ENCODE results near the gene KCND2. TPM values are rescaled to one million over a fixed set of nuclear protein-coding genes. Genes with fewer than 3 reads are reported as not detected.

KCND2 gene
- total RNA-seq, 1 experiment from 2014 or later = 0.72 TPM

DNA sequence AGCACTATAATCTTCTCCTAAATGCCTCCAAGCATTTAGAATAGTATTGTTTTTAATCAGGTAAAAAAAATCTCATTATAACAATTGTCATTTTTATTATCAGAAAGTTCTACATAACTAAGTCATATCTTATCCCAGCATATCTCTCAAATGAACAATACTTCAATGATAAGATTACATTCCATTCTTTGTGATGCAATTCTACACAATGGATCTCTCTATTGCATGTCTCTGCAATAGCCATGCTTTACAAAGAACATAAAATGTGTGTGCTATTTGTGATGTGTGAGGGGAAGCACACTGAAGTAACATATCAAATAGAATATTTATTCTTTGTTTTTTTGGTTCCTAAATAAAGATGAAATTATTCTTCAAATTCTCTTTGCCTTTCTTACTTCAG, 389.3 kb downstream of the KCND2 start:
- intact Hi-C loops (cut with micrococcal nuclease; ENCODE audit: unreplicated experiment) = no loop called here
- H3K79me2 ChIP-seq (ENCODE audit: low read depth) = no peaks in the 10 kb centered on the region
- ChIA-PET CTCF (no interaction called here), POLR2A (ENCODE audit: unreplicated experiment) (no interaction called here)
- no peaks in the 10 kb centered on the region for H4K20me1 ChIP-seq (ENCODE audit: insufficient read depth)
- H3K9me2 ChIP-seq (ENCODE audit: insufficient read depth) = no peaks in the 10 kb centered on the region
- no peaks in the 10 kb centered on the region for H3F3A ChIP-seq (ENCODE audit: insufficient read depth, low read depth)
- H3K27ac ChIP-seq = no peak overlapping the region
- H3K27me3 ChIP-seq (ENCODE audit: insufficient read depth, low read depth) = no peaks in the 10 kb centered on the region
- no TSS peak for BruUV-seq (replicated peaks)
- no peak for TF ChIP-seq CTCF (conservative IDR thresholded peaks at IDR 0.05)
- TF ChIP-seq EZH2 (IDR thresholded peaks at IDR 0.05; ENCODE audit: low read depth) = no peak
- DNase-seq = no peak
- H3K36me3 ChIP-seq (ENCODE audit: low read depth) = no peaks in the 10 kb centered on the region
- H3K4me3 ChIP-seq = no peak overlapping the region
- H2AFZ ChIP-seq = no peak overlapping the region
- H3K4me2 ChIP-seq = no peak overlapping the region
- H3K9me3 ChIP-seq (ENCODE audit: insufficient read depth, low read depth) = no peaks in the 10 kb centered on the region
- no peaks in the 10 kb centered on the region for H3K4me1 ChIP-seq (replicated peaks; ENCODE audit: insufficient read depth)

GRCh38 chr7:120665068-120665467, 392.1 kb downstream of the KCND2 start:
- BruUV-seq (replicated peaks) = no TSS peak
- H3K36me3 ChIP-seq (ENCODE audit: low read depth) = no peaks in the 10 kb centered on the region
- POLR2A ChIA-PET (ENCODE audit: unreplicated experiment) = no interaction called here
- H3K4me1 ChIP-seq (replicated peaks; ENCODE audit: insufficient read depth) = no peaks in the 10 kb centered on the region
- CTCF ChIA-PET = no interaction called here
- H2AFZ ChIP-seq = no peak overlapping the region; the same call in 1 of the 2 replicates
- H3K27me3 ChIP-seq (ENCODE audit: insufficient read depth, low read depth) = no peaks in the 10 kb centered on the region
- no peaks in the 10 kb centered on the region for H3K9me3 ChIP-seq (ENCODE audit: insufficient read depth, low read depth)
- intact Hi-C loops (cut with micrococcal nuclease; ENCODE audit: unreplicated experiment) = no loop called here
- H3F3A ChIP-seq (ENCODE audit: insufficient read depth, low read depth) = no peaks in the 10 kb centered on the region
- TF ChIP-seq EZH2 (IDR thresholded peaks at IDR 0.05; ENCODE audit: low read depth) (no peak), CTCF (conservative IDR thresholded peaks at IDR 0.05) (no peak)
- no peak overlapping the region for H3K27ac ChIP-seq
- no peak overlapping the region for H3K4me3 ChIP-seq
- no peak for DNase-seq
- no peaks in the 10 kb centered on the region for H4K20me1 ChIP-seq (ENCODE audit: insufficient read depth)
- no peaks in the 10 kb centered on the region for H3K79me2 ChIP-seq (ENCODE audit: low read depth)
- no peaks in the 10 kb centered on the region for H3K9me2 ChIP-seq (ENCODE audit: insufficient read depth)
- H3K4me2 ChIP-seq = no peak overlapping the region

GRCh38 chr7:120675076-120675475, 402.1 kb downstream of the KCND2 start:
- Histone ChIP-seq H3K27ac (no peak overlapping the region), H3F3A (ENCODE audit: insufficient read depth, low read depth) (no peaks in the 10 kb centered on the region), H3K4me1 (replicated peaks; ENCODE audit: insufficient read depth) (no peaks in the 10 kb centered on the region), H3K79me2 (ENCODE audit: low read depth) (no peaks in the 10 kb centered on the region), H3K9me2 (ENCODE audit: insufficient read depth) (no peaks in the 10 kb centered on the region), H2AFZ (no peak overlapping the region), H3K4me3 (no peak overlapping the region), H3K9me3 (ENCODE audit: insufficient read depth, low read depth) (no peaks in the 10 kb centered on the region), H3K4me2 (no peak overlapping the region), H3K27me3 (ENCODE audit: insufficient read depth, low read depth) (no peaks in the 10 kb centered on the region), H4K20me1 (ENCODE audit: insufficient read depth) (no peaks in the 10 kb centered on the region), H3K36me3 (ENCODE audit: low read depth) (no peaks in the 10 kb centered on the region)
- TF ChIP-seq EZH2 (IDR thresholded peaks at IDR 0.05; ENCODE audit: low read depth) (no peak), CTCF (conservative IDR thresholded peaks at IDR 0.05) (no peak)
- ChIA-PET POLR2A (ENCODE audit: unreplicated experiment) (no interaction called here), CTCF (no interaction called here)
- DNase-seq = no peak
- intact Hi-C loops (cut with micrococcal nuclease; ENCODE audit: unreplicated experiment) = no loop called here
- BruUV-seq (replicated peaks) = no TSS peak
